ENCODE results near the gene WDFY2.
"Not testable (repeated sequence)": the region's sequence is repeated elsewhere in the genome, so short reads cannot be mapped to it uniquely, and the experiment has no call there.

WDFY2 gene

GRCh38 chr13:51541037-51541436 is 43.2 kb upstream of the WDFY2 start:
- no peaks in the 10 kb centered on the region for H4K20me1 ChIP-seq (ENCODE audit: insufficient read depth, low read length, poor library complexity, severe bottlenecking)
- H3K4me1 ChIP-seq (ENCODE audit: insufficient read depth, low read length, poor library complexity, severe bottlenecking), result peaks cover 14% of the 10 kb centered on the region
- no peaks in the 10 kb centered on the region for H3K79me2 ChIP-seq (ENCODE audit: insufficient read depth, low read length)
- no peaks in the 10 kb centered on the region for H3K27me3 ChIP-seq (ENCODE audit: insufficient read depth, low read length, poor library complexity, severe bottlenecking)
- H2AFZ ChIP-seq (ENCODE audit: low read length), result no peak overlapping the region
- H3K9me2 ChIP-seq (replicated peaks; ENCODE audit: low read depth, low read length), result no peaks in the 10 kb centered on the region
- H3K4me3 ChIP-seq (ENCODE audit: low read length, poor library complexity, severe bottlenecking), result no peak overlapping the region
- no peaks in the 10 kb centered on the region for H3K36me3 ChIP-seq (ENCODE audit: insufficient read depth, low read length)
- H3F3A ChIP-seq (ENCODE audit: low read depth), result no peaks in the 10 kb centered on the region
- TF ChIP-seq EZH2phosphoT487 (IDR thresholded peaks at IDR 0.05; ENCODE audit: borderline replicate concordance) (no peak), CTCF (conservative IDR thresholded peaks at IDR 0.05; ENCODE audit: low read length) (no peak)
- H3K4me2 ChIP-seq (ENCODE audit: low read depth, low read length, poor library complexity, severe bottlenecking), result no peak overlapping the region
- no peak overlapping the region for H3K9ac ChIP-seq (ENCODE audit: low read depth, low read length, poor library complexity, severe bottlenecking)
- no peaks in the 10 kb centered on the region for H3K9me3 ChIP-seq (ENCODE audit: insufficient read depth, low read depth, low read length)

- Histone ChIP-seq H3K4me1 (ENCODE audit: insufficient read depth, low read length, poor library complexity, severe bottlenecking) (peaks cover 14% of the 10 kb centered on the region), H3K79me2 (ENCODE audit: insufficient read depth, low read length) (no peaks in the 10 kb centered on the region), H3K27me3 (ENCODE audit: insufficient read depth, low read length, poor library complexity, severe bottlenecking) (no peaks in the 10 kb centered on the region), H3K9me2 (replicated peaks; ENCODE audit: low read depth, low read length) (no peaks in the 10 kb centered on the region), H3K36me3 (ENCODE audit: insufficient read depth, low read length) (no peaks in the 10 kb centered on the region), H3K4me3 (ENCODE audit: low read length, poor library complexity, severe bottlenecking) (no peak overlapping the region), H4K20me1 (ENCODE audit: insufficient read depth, low read length, poor library complexity, severe bottlenecking) (no peaks in the 10 kb centered on the region), H3K9ac (ENCODE audit: low read depth, low read length, poor library complexity, severe bottlenecking) (no peak overlapping the region), H3F3A (ENCODE audit: low read depth) (no peaks in the 10 kb centered on the region), H3K4me2 (ENCODE audit: low read depth, low read length, poor library complexity, severe bottlenecking) (no peak overlapping the region), H3K9me3 (ENCODE audit: insufficient read depth, low read depth, low read length) (no peaks in the 10 kb centered on the region), H2AFZ (ENCODE audit: low read length) (no peak overlapping the region)
- TF ChIP-seq EZH2phosphoT487 (IDR thresholded peaks at IDR 0.05; ENCODE audit: borderline replicate concordance) (no peak), CTCF (conservative IDR thresholded peaks at IDR 0.05; ENCODE audit: low read length) (no peak)
Measured at GRCh38 chr13:51541809-51542258, 42.4 kb upstream of the WDFY2 start.

GRCh38 chr13:51542346-51543242 is 41.7 kb upstream of the WDFY2 start:
- Histone ChIP-seq H3F3A (ENCODE audit: low read depth) (no peaks in the 10 kb centered on the region), H3K36me3 (ENCODE audit: insufficient read depth, low read length) (no peaks in the 10 kb centered on the region), H4K20me1 (ENCODE audit: insufficient read depth, low read length, poor library complexity, severe bottlenecking) (no peaks in the 10 kb centered on the region), H3K79me2 (ENCODE audit: insufficient read depth, low read length) (no peaks in the 10 kb centered on the region), H3K27me3 (ENCODE audit: insufficient read depth, low read length, poor library complexity, severe bottlenecking) (no peaks in the 10 kb centered on the region), H3K9me2 (replicated peaks; ENCODE audit: low read depth, low read length) (no peaks in the 10 kb centered on the region), H3K4me2 (ENCODE audit: low read depth, low read length, poor library complexity, severe bottlenecking) (no peak overlapping the region), H3K4me1 (ENCODE audit: insufficient read depth, low read length, poor library complexity, severe bottlenecking) (peaks cover 14% of the 10 kb centered on the region), H3K4me3 (ENCODE audit: low read length, poor library complexity, severe bottlenecking) (no peak overlapping the region), H3K9ac (ENCODE audit: low read depth, low read length, poor library complexity, severe bottlenecking) (no peak overlapping the region), H2AFZ (ENCODE audit: low read length) (peak overlapping the region; percentile 46), H3K9me3 (ENCODE audit: insufficient read depth, low read depth, low read length) (no peaks in the 10 kb centered on the region)
- TF ChIP-seq EZH2phosphoT487 (IDR thresholded peaks at IDR 0.05; ENCODE audit: borderline replicate concordance) (no peak), CTCF (conservative IDR thresholded peaks at IDR 0.05; ENCODE audit: low read length) (no peak)

DNA sequence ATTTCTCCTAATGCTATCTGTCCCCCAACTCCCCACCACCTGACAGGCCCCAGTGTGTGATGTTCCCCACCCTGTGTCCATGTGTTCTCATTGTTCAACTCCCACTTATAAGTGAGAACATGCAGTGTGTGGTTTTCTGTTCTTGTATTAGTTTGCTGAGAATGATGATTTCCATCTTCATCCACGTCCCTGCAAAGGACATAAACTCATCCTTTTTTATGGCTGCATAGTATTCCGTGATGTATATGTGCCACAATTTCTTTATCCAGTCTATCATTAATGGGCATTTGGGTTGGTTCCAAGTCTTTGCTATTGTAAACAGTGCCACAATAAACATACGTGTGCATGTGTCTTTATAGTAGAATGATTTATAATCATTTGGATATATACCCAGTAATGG is 38.8 kb upstream of the WDFY2 start:
- H4K20me1 ChIP-seq (ENCODE audit: insufficient read depth, low read length, poor library complexity, severe bottlenecking); H3K9me2 ChIP-seq (replicated peaks; ENCODE audit: low read depth, low read length); H3K4me3 ChIP-seq (ENCODE audit: low read length, poor library complexity, severe bottlenecking); H3K4me2 ChIP-seq (ENCODE audit: low read depth, low read length, poor library complexity, severe bottlenecking); H3F3A ChIP-seq (ENCODE audit: low read depth); H2AFZ ChIP-seq (ENCODE audit: low read length); H3K36me3 ChIP-seq (ENCODE audit: insufficient read depth, low read length); H3K9me3 ChIP-seq (ENCODE audit: insufficient read depth, low read depth, low read length); H3K27me3 ChIP-seq (ENCODE audit: insufficient read depth, low read length, poor library complexity, severe bottlenecking); H3K79me2 ChIP-seq (ENCODE audit: insufficient read depth, low read length); H3K9ac ChIP-seq (ENCODE audit: low read depth, low read length, poor library complexity, severe bottlenecking): not testable (repeated sequence)
- peaks cover 23% of the 10 kb centered on the region for H3K4me1 ChIP-seq (ENCODE audit: insufficient read depth, low read length, poor library complexity, severe bottlenecking)
